HEK293T (cell line): Measurements from ENCODE around the gene PPP2R3C.

Experiments
- CTCF ChIA-PET: fragments of 350-600 bp; formaldehyde crosslinking; extraction: SDS; loops from one replicate; lab custom pipeline; 2021; ENCODE audit warnings: antibody characterized with exemption, inconsistent platforms; lab: Yijun Ruan, JAX
- POLR2A ChIA-PET: fragments of 350-600 bp; formaldehyde crosslinking; extraction: SDS; loops from one replicate; lab custom pipeline; 2020; ENCODE audit warnings: antibody characterized with exemption, inconsistent platforms; lab: Yijun Ruan, JAX
- DNase-seq: peaks from one replicate; pipeline ENCODE4 v3.0.0; 2012; ENCODE audit warnings: mixed read lengths; ENCODE audit errors: extremely low spot score
- ARNT ChIP-seq: fragments of 450-650 bp; IDR thresholded peaks from 2 replicates; pipeline ENCODE4 v1.6.1; 2017; ENCODE audit warnings: mild to moderate bottlenecking
- BHLHE40 ChIP-seq: fragments of 450-650 bp; IDR thresholded peaks from 2 replicates; pipeline ENCODE4 v1.6.1; 2016; ENCODE audit warnings: mild to moderate bottlenecking, moderate library complexity, borderline replicate concordance
- CTBP1 ChIP-seq: fragments of 450-650 bp; IDR thresholded peaks from 2 replicates; pipeline ENCODE4 v1.6.1; 2016; ENCODE audit warnings: borderline replicate concordance
- ELF4 ChIP-seq: fragments of 450-650 bp; IDR thresholded peaks from 2 replicates; pipeline ENCODE4 v1.6.1; 2017; ENCODE audit warnings: antibody characterized with exemption
- FOXA1 ChIP-seq: fragments of 450-650 bp; IDR thresholded peaks from 2 replicates; pipeline ENCODE4 v1.6.1; 2016; ENCODE audit warnings: mild to moderate bottlenecking
- FOXK2 ChIP-seq: fragments of 450-650 bp; IDR thresholded peaks from 2 replicates; pipeline ENCODE4 v1.6.1; 2016; ENCODE audit warnings: mild to moderate bottlenecking
- FOXM1 ChIP-seq: fragments of 450-650 bp; IDR thresholded peaks from 2 replicates; pipeline ENCODE4 v1.6.1; 2017; ENCODE audit warnings: mild to moderate bottlenecking, borderline replicate concordance
- HDGF ChIP-seq: fragments of 450-650 bp; IDR thresholded peaks from 2 replicates; pipeline ENCODE4 v1.6.1; 2017; ENCODE audit warnings: antibody characterized with exemption, borderline replicate concordance
- L3MBTL2 ChIP-seq: fragments of 450-650 bp; conservative IDR thresholded peaks from 2 replicates; pipeline ENCODE4 v1.6.1; 2016; ENCODE audit warnings: mild to moderate bottlenecking
- LEF1 ChIP-seq: fragments of 450-650 bp; IDR thresholded peaks from 2 replicates; pipeline ENCODE4 v1.6.1; 2017; ENCODE audit warnings: mild to moderate bottlenecking, borderline replicate concordance
- NFRKB ChIP-seq: fragments of 450-650 bp; IDR thresholded peaks from 2 replicates; pipeline ENCODE4 v1.6.1; 2016; ENCODE audit warnings: mild to moderate bottlenecking, moderate library complexity
- SP1 ChIP-seq: fragments of 450-650 bp; IDR thresholded peaks from 2 replicates; pipeline ENCODE4 v1.6.1; 2017
- SUZ12 ChIP-seq: fragments of 450-650 bp; IDR thresholded peaks from 2 replicates; pipeline ENCODE4 v1.6.1; 2016; ENCODE audit warnings: mild to moderate bottlenecking
- TARDBP ChIP-seq: fragments of 450-650 bp; IDR thresholded peaks from 2 replicates; pipeline ENCODE4 v1.6.1; 2016
- ZNF384 ChIP-seq: fragments of 450-650 bp; IDR thresholded peaks from 2 replicates; pipeline ENCODE4 v1.6.1; 2016
- TF ChIP-seq, protein P1 (sequence below): fragments of 450-650 bp; IDR thresholded peaks from 2 replicates; pipeline ENCODE4 v1.6.1; 2016

The PPP2R3C gene

DNA sequence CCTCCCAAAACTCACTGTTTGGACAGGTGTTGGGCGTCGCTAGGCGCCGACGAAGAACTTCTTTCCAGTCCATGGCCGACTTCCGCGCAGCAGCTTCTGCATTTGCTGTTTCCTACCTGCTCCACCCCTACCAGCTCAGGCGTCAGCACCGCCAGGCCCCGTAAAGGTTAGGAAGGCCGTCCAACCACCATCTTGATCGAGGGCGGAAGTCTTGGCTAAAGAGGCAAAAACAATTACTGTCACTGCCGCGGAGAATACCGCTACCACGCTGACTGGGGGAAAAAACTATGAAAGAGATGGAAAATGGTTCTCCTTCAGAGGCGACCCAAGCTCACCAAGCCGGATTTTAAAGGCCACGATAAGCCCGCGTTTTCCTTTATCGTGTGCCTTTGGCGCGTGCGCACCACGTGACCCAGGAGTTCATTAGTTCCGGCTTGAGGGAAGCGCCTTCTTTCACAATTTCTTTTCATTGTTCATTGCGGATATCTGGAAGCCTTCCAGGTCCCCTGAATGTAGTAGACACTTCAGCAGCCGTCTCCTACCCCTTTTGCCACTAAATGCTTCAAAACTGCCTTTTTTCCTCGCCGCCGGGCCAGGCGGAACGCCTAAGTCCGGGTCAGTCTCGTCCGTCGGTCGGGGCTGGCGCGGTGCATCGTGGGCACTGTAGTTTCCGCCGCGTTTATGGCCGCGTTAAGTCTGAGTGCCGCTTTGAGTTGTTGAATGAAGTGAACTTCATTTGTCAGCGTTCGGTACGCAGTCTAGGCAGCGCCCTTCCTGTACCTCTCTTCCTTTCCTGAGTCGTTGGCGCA is at the start of gene PPP2R3C, which contains the start of gene PRORP:
TSS of gene PPP2R3C (minus strand) at position 104 of the 809 bp plus-strand sequence. CDS start at position 73, 31 bp downstream.
TSS of gene PRORP (plus strand) at position 666 of the 809 bp plus-strand sequence. CDS start 694 bp downstream, outside the sequence.
- TF ChIP-seq BHLHE40, result no peak
- TF ChIP-seq SP1, result no peak
- peak; percentile 56 for TF ChIP-seq NFRKB
- TF ChIP-seq ELF4, result peak; percentile 90
- no peak for TF ChIP-seq ZNF384
- TF ChIP-seq L3MBTL2, result peak; percentile 100
- no peak for TF ChIP-seq ARNT
- TF ChIP-seq, protein P1, sequence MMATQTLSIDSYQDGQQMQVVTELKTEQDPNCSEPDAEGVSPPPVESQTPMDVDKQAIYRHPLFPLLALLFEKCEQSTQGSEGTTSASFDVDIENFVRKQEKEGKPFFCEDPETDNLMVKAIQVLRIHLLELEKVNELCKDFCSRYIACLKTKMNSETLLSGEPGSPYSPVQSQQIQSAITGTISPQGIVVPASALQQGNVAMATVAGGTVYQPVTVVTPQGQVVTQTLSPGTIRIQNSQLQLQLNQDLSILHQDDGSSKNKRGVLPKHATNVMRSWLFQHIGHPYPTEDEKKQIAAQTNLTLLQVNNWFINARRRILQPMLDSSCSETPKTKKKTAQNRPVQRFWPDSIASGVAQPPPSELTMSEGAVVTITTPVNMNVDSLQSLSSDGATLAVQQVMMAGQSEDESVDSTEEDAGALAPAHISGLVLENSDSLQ, result peak; percentile 11; the same call in 1 of the 2 replicates
- CTCF ChIA-PET, result interaction anchor here (1.0 kb wide), 1 partner anchor 71 kb away, joined by 3 read pairs; no protein-coding TSS in a partner anchor
- DNase-seq, result peak; percentile 78
- POLR2A ChIA-PET, result interaction anchor here (0.6 to 2.6 kb wide), 12 partner anchors 9 to 294 kb away, joined by 3 to 15 read pairs (median 4); partner anchors contain the start of genes FAM177A1, NFKBIA, PSMA6 and SRP54

- ChIA-PET CTCF (no interaction called here), POLR2A (no interaction called here)
- no peak for DNase-seq
- TF ChIP-seq FOXM1 (no peak), CTBP1 (no peak), SP1 (no peak), ARNT (no peak), TARDBP (no peak), NFRKB (no peak), FOXA1 (no peak)
Measured at GRCh38 chr14:35167496-35167895, 45.7 kb upstream of the PPP2R3C start.

DNA sequence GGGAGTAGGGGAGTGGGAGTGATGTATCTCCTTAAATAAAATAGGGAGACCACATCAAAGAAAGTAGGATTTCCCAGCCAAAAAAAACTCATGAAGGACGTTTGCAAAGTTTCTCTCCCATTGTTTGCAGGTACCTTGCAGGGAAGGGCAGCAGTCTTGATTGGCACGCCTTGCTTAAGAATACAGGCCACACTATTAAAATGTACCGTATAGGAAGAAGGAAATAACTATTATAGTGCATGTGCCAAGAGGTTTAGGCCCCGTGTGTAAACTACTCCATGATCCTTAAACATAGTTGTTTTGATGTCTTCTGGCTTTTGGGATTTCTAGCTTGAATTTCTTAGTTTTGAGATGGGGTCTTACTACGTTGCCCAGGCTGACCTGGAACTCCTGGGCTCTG is 43.1 kb upstream of the PPP2R3C start:
- POLR2A ChIA-PET, result no interaction called here
- no peak for TF ChIP-seq SP1
- DNase-seq, result no peak

GRCh38 chr14:35163384-35163783 is 41.6 kb upstream of the PPP2R3C start:
- TF ChIP-seq FOXA1, result no peak
- TF ChIP-seq L3MBTL2, result no peak
- TF ChIP-seq CTBP1, result no peak
- no peak for TF ChIP-seq FOXK2
- TF ChIP-seq TARDBP, result no peak
- TF ChIP-seq ZNF384, result no peak
- no peak for TF ChIP-seq ARNT
- TF ChIP-seq SUZ12, result no peak
- TF ChIP-seq BHLHE40, result no peak
- TF ChIP-seq SP1, result no peak
- TF ChIP-seq, protein P1, result no peak
- TF ChIP-seq FOXM1, result no peak
- POLR2A ChIA-PET, result no interaction called here
- DNase-seq, result no peak
- CTCF ChIA-PET, result no interaction called here

More for the DNA sequence above, 43.1 kb upstream of the PPP2R3C start:
- CTCF ChIA-PET, result no interaction called here

GRCh38 chr14:35161231-35161630 is 39.4 kb upstream of the PPP2R3C start:
- POLR2A ChIA-PET, result no interaction called here
- no peak for TF ChIP-seq ARNT
- TF ChIP-seq FOXK2, result no peak
- TF ChIP-seq FOXA1, result no peak
- TF ChIP-seq FOXM1, result no peak
- no peak for TF ChIP-seq ZNF384
- TF ChIP-seq TARDBP, result no peak
- TF ChIP-seq, protein P1, result no peak
- no peak for TF ChIP-seq ELF4
- no peak for TF ChIP-seq BHLHE40
- TF ChIP-seq L3MBTL2, result no peak
- TF ChIP-seq CTBP1, result no peak
- no peak for TF ChIP-seq NFRKB
- no peak for TF ChIP-seq HDGF
- TF ChIP-seq LEF1, result no peak
- no peak for TF ChIP-seq SUZ12
- CTCF ChIA-PET, result no interaction called here
- no peak for DNase-seq

- ChIA-PET POLR2A (no interaction called here), CTCF (no interaction called here)
- no peak for DNase-seq
- TF ChIP-seq ARNT, result no peak
- no peak for TF ChIP-seq TARDBP
- TF ChIP-seq NFRKB, result no peak
- TF ChIP-seq FOXM1, result no peak
- no peak for TF ChIP-seq ELF4
- no peak for TF ChIP-seq SP1
- no peak for TF ChIP-seq LEF1
- no peak for TF ChIP-seq SUZ12
- no peak for TF ChIP-seq ZNF384
- TF ChIP-seq CTBP1, result no peak
- no peak for TF ChIP-seq FOXK2
- TF ChIP-seq FOXA1, result no peak
- TF ChIP-seq HDGF, result no peak
- TF ChIP-seq BHLHE40, result no peak
- TF ChIP-seq L3MBTL2, result no peak
- TF ChIP-seq, protein P1, result no peak
Measured at GRCh38 chr14:35159742-35160409, 38.1 kb upstream of the PPP2R3C start.
